ENCODE results near the gene ADGRD2. TPM values are rescaled to one million over a fixed set of nuclear protein-coding genes. Genes with fewer than 3 reads are reported as not detected.

ADGRD2 gene
- total and polyA plus RNA-seq, 2 of the 13 experiments (the other 11 are each of a cell fraction or from before 2014, with no cell fraction given): not detected

DNA sequence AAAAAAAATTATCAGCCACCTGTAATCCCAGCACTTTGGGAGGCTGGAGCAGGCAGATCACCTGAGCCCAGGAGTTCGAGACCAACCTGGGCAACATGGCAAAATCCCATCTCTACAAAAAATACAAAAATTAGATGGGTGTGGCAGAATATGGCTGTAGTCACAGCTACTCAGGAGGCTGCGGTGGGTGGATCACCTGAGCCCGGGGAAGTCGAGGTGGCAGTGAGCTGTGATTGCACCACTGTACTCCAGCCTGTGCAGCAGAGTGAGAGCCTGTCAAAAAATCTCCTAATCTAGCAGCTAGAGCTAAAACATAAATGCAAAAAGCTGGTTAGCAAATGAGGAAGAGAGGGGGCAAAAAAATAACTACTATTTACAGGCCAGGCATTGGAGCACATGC lies 47.0 kb upstream of the ADGRD2 start:
- 97% methylated on average over 4 of the region's 4 CpGs for WGBS (ENCODE audit: low lambda C conversion rate)
- BruUV-seq (replicated peaks): no TSS peak
- no peaks in the 10 kb centered on the region for H3K27me3 ChIP-seq (ENCODE audit: control insufficient read depth in 1 of 2, insufficient read depth in 2 of 2, low read length in 2 of 2)
- DNase-seq (ENCODE audit: low spot score) (no peak), ATAC-seq (no peak), FAIRE-seq (no peak)
- H2AFZ ChIP-seq (ENCODE audit: low read length): no peak overlapping the region
- H3K4me3 ChIP-seq (replicated peaks in 1 of 3; ENCODE audit: insufficient read depth in 1 of 3, low read depth in 2 of 3, low read length in 3 of 3): no peak overlapping the region
- TF ChIP-seq PAF1 (CRISPR knock-in tag; IDR thresholded peaks at IDR 0.05) (no peak), ZNF773 (CRISPR knock-in tag; IDR thresholded peaks at IDR 0.05; ENCODE audit: borderline replicate concordance) (no peak), ZKSCAN5 (CRISPR knock-in tag; IDR thresholded peaks at IDR 0.05) (no peak), ZNF776 (CRISPR knock-in tag; IDR thresholded peaks at IDR 0.05) (no peak), ZNF484 (CRISPR knock-in tag; IDR thresholded peaks at IDR 0.05; ENCODE audit: borderline replicate concordance, low read depth) (no peak), KLF12 (CRISPR knock-in tag; IDR thresholded peaks at IDR 0.05; ENCODE audit: borderline replicate concordance) (no peak), ZNF777 (CRISPR knock-in tag; IDR thresholded peaks at IDR 0.05) (no peak), SCMH1 (CRISPR knock-in tag; IDR thresholded peaks at IDR 0.05; ENCODE audit: borderline replicate concordance) (no peak), ZNF251 (CRISPR knock-in tag; IDR thresholded peaks at IDR 0.05) (no peak), TGIF2 (CRISPR knock-in tag; IDR thresholded peaks at IDR 0.05) (no peak), YEATS2 (CRISPR knock-in tag; IDR thresholded peaks at IDR 0.05; ENCODE audit: borderline replicate concordance) (no peak), ZNF253 (CRISPR knock-in tag; IDR thresholded peaks at IDR 0.05; ENCODE audit: borderline replicate concordance) (no peak), CAMTA2 (CRISPR knock-in tag; IDR thresholded peaks at IDR 0.05; ENCODE audit: borderline replicate concordance) (no peak), YY1 (IDR thresholded peaks at IDR 0.05; ENCODE audit: insufficient read depth, insufficient replicate concordance, low read depth, low read length) (no peak)
- TF ChIP-seq, protein P1, sequence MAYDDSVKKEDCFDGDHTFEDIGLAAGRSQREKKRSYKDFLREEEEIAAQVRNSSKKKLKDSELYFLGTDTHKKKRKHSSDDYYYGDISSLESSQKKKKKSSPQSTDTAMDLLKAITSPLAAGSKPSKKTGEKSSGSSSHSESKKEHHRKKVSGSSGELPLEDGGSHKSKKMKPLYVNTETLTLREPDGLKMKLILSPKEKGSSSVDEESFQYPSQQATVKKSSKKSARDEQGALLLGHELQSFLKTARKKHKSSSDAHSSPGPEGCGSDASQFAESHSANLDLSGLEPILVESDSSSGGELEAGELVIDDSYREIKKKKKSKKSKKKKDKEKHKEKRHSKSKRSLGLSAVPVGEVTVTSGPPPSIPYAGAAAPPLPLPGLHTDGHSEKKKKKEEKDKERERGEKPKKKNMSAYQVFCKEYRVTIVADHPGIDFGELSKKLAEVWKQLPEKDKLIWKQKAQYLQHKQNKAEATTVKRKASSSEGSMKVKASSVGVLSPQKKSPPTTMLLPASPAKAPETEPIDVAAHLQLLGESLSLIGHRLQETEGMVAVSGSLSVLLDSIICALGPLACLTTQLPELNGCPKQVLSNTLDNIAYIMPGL (CRISPR knock-in tag; IDR thresholded peaks at IDR 0.05; ENCODE audit: borderline replicate concordance in 1 of 2, low read depth in 1 of 2): no peak
- TF ChIP-seq, protein P2, sequence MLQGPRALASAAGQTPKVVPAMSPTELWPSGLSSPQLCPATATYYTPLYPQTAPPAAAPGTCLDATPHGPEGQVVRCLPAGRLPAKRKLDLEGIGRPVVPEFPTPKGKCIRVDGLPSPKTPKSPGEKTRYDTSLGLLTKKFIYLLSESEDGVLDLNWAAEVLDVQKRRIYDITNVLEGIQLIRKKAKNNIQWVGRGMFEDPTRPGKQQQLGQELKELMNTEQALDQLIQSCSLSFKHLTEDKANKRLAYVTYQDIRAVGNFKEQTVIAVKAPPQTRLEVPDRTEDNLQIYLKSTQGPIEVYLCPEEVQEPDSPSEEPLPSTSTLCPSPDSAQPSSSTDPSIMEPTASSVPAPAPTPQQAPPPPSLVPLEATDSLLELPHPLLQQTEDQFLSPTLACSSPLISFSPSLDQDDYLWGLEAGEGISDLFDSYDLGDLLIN (CRISPR knock-in tag; IDR thresholded peaks at IDR 0.05; ENCODE audit: borderline replicate concordance): no peak
- TF ChIP-seq, protein P3, sequence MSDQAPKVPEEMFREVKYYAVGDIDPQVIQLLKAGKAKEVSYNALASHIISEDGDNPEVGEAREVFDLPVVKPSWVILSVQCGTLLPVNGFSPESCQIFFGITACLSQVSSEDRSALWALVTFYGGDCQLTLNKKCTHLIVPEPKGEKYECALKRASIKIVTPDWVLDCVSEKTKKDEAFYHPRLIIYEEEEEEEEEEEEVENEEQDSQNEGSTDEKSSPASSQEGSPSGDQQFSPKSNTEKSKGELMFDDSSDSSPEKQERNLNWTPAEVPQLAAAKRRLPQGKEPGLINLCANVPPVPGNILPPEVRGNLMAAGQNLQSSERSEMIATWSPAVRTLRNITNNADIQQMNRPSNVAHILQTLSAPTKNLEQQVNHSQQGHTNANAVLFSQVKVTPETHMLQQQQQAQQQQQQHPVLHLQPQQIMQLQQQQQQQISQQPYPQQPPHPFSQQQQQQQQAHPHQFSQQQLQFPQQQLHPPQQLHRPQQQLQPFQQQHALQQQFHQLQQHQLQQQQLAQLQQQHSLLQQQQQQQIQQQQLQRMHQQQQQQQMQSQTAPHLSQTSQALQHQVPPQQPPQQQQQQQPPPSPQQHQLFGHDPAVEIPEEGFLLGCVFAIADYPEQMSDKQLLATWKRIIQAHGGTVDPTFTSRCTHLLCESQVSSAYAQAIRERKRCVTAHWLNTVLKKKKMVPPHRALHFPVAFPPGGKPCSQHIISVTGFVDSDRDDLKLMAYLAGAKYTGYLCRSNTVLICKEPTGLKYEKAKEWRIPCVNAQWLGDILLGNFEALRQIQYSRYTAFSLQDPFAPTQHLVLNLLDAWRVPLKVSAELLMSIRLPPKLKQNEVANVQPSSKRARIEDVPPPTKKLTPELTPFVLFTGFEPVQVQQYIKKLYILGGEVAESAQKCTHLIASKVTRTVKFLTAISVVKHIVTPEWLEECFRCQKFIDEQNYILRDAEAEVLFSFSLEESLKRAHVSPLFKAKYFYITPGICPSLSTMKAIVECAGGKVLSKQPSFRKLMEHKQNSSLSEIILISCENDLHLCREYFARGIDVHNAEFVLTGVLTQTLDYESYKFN (CRISPR knock-in tag; conservative IDR thresholded peaks at IDR 0.05): no peak
- no peaks in the 10 kb centered on the region for H4K20me1 ChIP-seq (ENCODE audit: insufficient read depth, low read length)
- H3K4me1 ChIP-seq (ENCODE audit: insufficient read depth, low read length): no peaks in the 10 kb centered on the region
- H3K27ac ChIP-seq (ENCODE audit: extremely low read length, insufficient read depth, low read length): no peak overlapping the region
- H3K79me2 ChIP-seq (ENCODE audit: insufficient read depth, low read length): peaks cover 54% of the 10 kb centered on the region
- no peak overlapping the region for H3K4me2 ChIP-seq (ENCODE audit: low read depth, low read length)
- CTCF ChIA-PET (ENCODE audit: low intra/inter-chr PET ratio, low total read pairs): no interaction called here
- intact Hi-C loops (cut with micrococcal nuclease; ENCODE audit: unreplicated experiment) (no loop called here), in situ Hi-C loops (cut with HindIII; ENCODE audit: extremely low pct_ligation_motif_present, low pct_unique_long_range_greater_than_20kb) (no loop called here)
- no peak overlapping the region for H3K9ac ChIP-seq (ENCODE audit: insufficient read depth, low read depth, low read length)
- no peaks in the 10 kb centered on the region for H3K9me3 ChIP-seq (ENCODE audit: low read length)
- POLR2A ChIA-PET: no interaction called here
- peaks cover 28 to 86% of the 10 kb centered on the region in 2 experiments for H3K36me3 ChIP-seq (replicated peaks in 1 of 2; ENCODE audit: control insufficient read depth in 1 of 2, insufficient read depth in 2 of 2, low read length in 2 of 2)

Data from HepG2 (cell line).